ENCODE measurements around the gene MRPS18C.

DNA sequence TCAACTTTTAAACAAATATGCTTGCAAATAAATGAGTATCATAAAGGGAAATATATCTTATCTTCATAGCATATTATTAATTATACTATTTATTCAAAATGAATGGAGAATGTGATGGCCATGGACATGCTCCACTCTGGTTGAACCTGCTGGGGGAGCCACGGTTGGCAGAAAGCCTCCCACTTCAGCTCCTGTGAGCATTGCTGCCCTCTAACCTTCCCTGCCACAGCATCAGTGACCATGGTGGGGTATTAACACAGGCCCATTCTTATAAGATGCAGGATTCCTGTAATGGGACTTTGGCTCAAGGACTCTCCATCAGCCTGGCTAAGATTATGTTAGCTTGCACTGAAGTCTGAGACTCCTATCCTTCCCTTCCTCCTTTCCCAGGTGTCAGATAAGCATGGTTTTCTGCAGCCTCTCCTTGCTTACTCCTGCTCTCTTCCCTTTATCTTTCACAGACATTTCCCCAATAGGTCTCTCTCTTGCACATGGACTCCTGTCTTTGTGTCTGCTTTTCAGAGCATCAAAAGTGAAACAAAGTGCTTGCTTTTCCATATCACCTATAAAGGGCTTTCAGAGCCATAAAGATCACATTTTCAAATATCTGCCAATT is 34.0 kb downstream of the MRPS18C start:
- TF ChIP-seq EZH2 (optimal IDR thresholded peaks at IDR 0.05; ENCODE audit: low read depth, low read length), result no peak
- no peak; the same call in 1 of the 2 replicates for TF ChIP-seq CTCF (IDR thresholded peaks at IDR 0.05; ENCODE audit: low read length)
- TF ChIP-seq EZH2phosphoT487 (IDR thresholded peaks at IDR 0.05; ENCODE audit: low read length), result no peak

All from MM.1S (cell line).